Pancreas (tissue), 10 donors: ENCODE results near the gene MPO. TPM values are rescaled to one million over a fixed set of nuclear protein-coding genes. Genes with fewer than 3 reads are reported as not detected.
A peak's percentile ranks its signal among the peaks of the same experiment; 100 is the strongest.

Experiments used
- ATAC-seq, 4 donors: fragments of 200-7000 bp; cut with Tn5 transposase; one replicate each; pipeline versions ENCODE4 v1.8.0 to v1.9.1; 2020; ENCODE audit warnings: mild to moderate bottlenecking in 4 of 4, moderate library complexity in 4 of 4
- DNase-seq, 6 donors: peaks; one replicate each; pipeline ENCODE4 v3.0.0-alpha.2; 2020
- FAIRE-seq: peaks from 2 replicates; lab custom pipeline; 2012; peaks lifted over from hg19 to GRCh38; lab: Jason Lieb, UNC
- H3K27ac ChIP-seq, 4 donors: fragments of 200-600 bp; sonication (generic); 1 replicate in 3 of 4; 2 replicates in 1 of 4; pipeline versions ENCODE4 v1.5.0 to v1.8.0; 2020
- H3K27me3 ChIP-seq, 4 donors: fragments of 200-600 bp; one replicate each; pipeline ENCODE4 v1.8.0; 2021
- H3K36me3 ChIP-seq, 3 donors: fragments of 200-600 bp; sonication (generic) in 1 of 3; one replicate each; pipeline versions ENCODE4 v1.5.0 to v1.8.0; 2020 to 2021
- H3K4me1 ChIP-seq, 3 donors: fragments of 200-600 bp; one replicate each; pipeline ENCODE4 v1.8.0; 2021
- H3K4me3 ChIP-seq, 4 donors: fragments of 200-600 bp; sonication (generic) in 2 of 4; one replicate each; pipeline versions ENCODE4 v1.5.0 to v1.8.0; 2020 to 2021
- H3K9me3 ChIP-seq, 4 donors: fragments of 200-600 bp; one replicate each; pipeline ENCODE4 v1.8.0; 2021
- WGBS, 2 donors: extraction: QIAGEN DNeasy Blood & Tissue Kit; methylation state at CpG; one replicate each; pipeline ENCODE4 v1.1.7; 2013; 5-methylcytosine and 5-hydroxymethylcytosine counted together
- intact Hi-C, 3 donors: fragments of 100-400 bp; cut with DNase I; formaldehyde crosslinking; loops; one replicate each; pipeline versions ENCODE4 v1.11.1 to v1.14.2; 2022
- polyA plus RNA-seq, 2 donors: library from polyadenylated mRNA; stranded (reverse); fragments of 200-250 nt; gene quantifications; one replicate each; pipeline ENCODE4 v1.2.3, GENCODE V29; 2013
- total RNA-seq, 6 donors: library from RNA; stranded (reverse); fragmentation: NEBNext Ultra II Directional in 4 of 6; extraction: Animal tissue kit (Norgen Biotek cat#: 25700) in 4 of 6; gene quantifications; one replicate each; pipeline versions ENCODE4 v1.2.1 to v1.2.4, GENCODE V29; 2021 to 2023
- TF ChIP-seq, protein P1 (sequence below), 4 donors: fragments of 200-600 bp; sonication (generic) in 3 of 4; IDR thresholded peaks; one replicate each; pipeline versions ENCODE4 v1.5.0 to v1.8.0; 2021; ENCODE audit warnings: antibody characterized with exemption in 4 of 4
- donor health status: healthy with polysubstance abuse.
- donor health status: DM: no; HTN: no; CAD: no; lungs with moderate emphysema.
- donor health status: DM: no; HTN: no; CAD: no.
- donor health status: control.
- donor health status: control.
- donor health status: Bipolar disorder and iron deficiency.
- donor health status: DM: yes; HTN: yes; CAD: no.
- donor health status: DM: no; HTN: no; CAD: no.
- donor health status: DM: no; HTN: no; CAD: no.
- donor health status: DM: yes; HTN: yes; CAD: no.

Gene MPO
- total and polyA plus RNA-seq, 8 donors = 0.03 to 0.28 (median 0.09) TPM; not detected in 1

DNA sequence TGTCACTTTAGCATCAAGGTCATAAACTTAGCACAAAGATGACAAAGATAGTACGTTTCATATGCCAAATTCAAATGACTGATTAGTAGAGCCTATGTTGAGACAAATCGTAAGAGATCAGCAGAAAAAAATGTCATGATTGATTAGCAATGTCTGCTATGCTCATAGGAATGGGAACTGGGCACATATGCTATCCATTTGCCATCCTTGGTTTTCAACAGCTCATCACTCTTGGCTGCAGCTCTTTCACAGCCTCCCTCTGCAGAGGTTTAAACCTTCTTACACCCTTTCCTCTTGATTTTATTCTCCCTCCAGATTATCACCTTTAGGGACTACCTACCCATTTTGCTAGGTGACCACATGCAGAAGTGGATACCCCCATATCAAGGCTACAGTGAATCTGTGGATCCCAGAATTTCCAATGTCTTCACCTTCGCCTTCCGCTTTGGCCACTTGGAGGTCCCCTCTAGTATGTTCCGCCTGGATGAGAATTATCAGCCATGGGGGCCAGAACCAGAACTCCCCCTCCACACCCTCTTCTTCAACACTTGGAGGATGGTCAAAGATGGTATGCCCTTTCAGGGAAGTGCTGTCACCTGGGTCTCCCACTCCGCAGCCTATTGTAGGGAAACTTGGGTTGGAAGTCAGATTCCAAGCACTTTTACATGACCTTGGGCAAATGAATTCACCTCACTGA lies 16.2 kb downstream of the MPO start:
- H3K9me3 ChIP-seq = no peaks in the 10 kb centered on the region
- H3K27me3 ChIP-seq = no peaks in the 10 kb centered on the region
- H3K36me3 ChIP-seq = no peaks in the 10 kb centered on the region
- TF ChIP-seq, protein P1, sequence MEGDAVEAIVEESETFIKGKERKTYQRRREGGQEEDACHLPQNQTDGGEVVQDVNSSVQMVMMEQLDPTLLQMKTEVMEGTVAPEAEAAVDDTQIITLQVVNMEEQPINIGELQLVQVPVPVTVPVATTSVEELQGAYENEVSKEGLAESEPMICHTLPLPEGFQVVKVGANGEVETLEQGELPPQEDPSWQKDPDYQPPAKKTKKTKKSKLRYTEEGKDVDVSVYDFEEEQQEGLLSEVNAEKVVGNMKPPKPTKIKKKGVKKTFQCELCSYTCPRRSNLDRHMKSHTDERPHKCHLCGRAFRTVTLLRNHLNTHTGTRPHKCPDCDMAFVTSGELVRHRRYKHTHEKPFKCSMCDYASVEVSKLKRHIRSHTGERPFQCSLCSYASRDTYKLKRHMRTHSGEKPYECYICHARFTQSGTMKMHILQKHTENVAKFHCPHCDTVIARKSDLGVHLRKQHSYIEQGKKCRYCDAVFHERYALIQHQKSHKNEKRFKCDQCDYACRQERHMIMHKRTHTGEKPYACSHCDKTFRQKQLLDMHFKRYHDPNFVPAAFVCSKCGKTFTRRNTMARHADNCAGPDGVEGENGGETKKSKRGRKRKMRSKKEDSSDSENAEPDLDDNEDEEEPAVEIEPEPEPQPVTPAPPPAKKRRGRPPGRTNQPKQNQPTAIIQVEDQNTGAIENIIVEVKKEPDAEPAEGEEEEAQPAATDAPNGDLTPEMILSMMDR (IDR thresholded peaks at IDR 0.05) = no peak
- H3K27ac ChIP-seq = no peak overlapping the region
- intact Hi-C loops = no loop called here
- FAIRE-seq = no peak
- no peak for DNase-seq
- ATAC-seq = no peak
- H3K4me1 ChIP-seq = no peaks in the 10 kb centered on the region
- WGBS, 2 donors = 59 to 70% methylated on average over 6 of the region's 6 CpGs
- H3K4me3 ChIP-seq = no peak overlapping the region

DNA sequence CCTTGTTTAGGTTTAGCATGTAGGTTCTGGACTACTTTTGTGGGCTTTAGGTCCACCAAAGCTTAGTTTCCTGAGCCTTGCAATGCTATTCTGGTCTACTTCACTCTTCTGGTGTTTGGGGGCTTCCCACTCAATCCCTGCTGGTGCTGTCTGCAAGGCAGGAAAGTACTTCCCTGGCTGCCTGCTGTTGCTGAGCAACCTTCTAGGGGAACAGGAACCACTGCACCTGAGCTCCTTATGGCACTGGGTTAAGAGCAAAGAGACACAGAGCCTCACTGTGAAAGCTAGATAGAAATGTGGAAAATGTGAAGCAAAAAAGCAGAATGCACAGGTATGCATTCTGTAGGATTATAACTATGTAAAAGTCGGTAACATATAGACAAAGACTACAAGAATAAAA lies 17.0 kb downstream of the MPO start:
- no peaks in the 10 kb centered on the region for H3K27me3 ChIP-seq
- peak in 2 of 4 donors; percentile 70 to 77 for ATAC-seq
- DNase-seq = no peak
- no peaks in the 10 kb centered on the region for H3K36me3 ChIP-seq
- H3K4me3 ChIP-seq = no peak overlapping the region
- FAIRE-seq = no peak
- WGBS, 2 donors = 31 to 58% methylated on average over 1 of the region's 1 CpG
- H3K27ac ChIP-seq = no peak overlapping the region
- no peaks in the 10 kb centered on the region for H3K9me3 ChIP-seq
- H3K4me1 ChIP-seq = no peaks in the 10 kb centered on the region
- TF ChIP-seq, protein P1 (IDR thresholded peaks at IDR 0.05) = no peak
- intact Hi-C loops = no loop called here

DNA sequence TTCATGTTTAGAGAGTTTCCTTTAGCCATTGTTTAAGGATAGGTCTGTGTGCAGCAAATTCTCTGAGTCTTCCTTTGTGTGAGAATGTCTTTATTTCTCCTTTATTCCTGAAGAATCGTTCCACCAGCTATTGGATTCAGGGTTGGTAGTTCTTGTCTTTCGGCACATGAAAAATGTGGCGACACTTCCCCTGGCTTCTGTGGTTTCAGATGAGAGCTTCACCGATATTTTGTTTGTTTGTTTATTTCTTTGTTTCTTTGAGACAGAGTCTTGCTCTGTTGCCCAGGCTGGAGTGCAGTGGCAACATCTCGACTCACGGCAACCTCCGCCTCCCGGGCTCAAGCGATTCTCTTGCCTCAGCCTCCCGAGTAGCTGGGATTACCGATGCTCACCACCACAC lies 18.6 kb downstream of the MPO start:
- DNase-seq (no peak), FAIRE-seq (no peak), ATAC-seq (no peak)
- WGBS, 2 donors = 82 to 88% methylated on average over 11 of the region's 11 CpGs
- H3K27ac ChIP-seq = no peak overlapping the region
- H3K36me3 ChIP-seq = no peaks in the 10 kb centered on the region
- TF ChIP-seq, protein P1 (IDR thresholded peaks at IDR 0.05) = no peak
- intact Hi-C loops = no loop called here
- H3K27me3 ChIP-seq = no peaks in the 10 kb centered on the region
- no peaks in the 10 kb centered on the region for H3K9me3 ChIP-seq
- H3K4me1 ChIP-seq = no peaks in the 10 kb centered on the region
- H3K4me3 ChIP-seq = no peak overlapping the region

DNA sequence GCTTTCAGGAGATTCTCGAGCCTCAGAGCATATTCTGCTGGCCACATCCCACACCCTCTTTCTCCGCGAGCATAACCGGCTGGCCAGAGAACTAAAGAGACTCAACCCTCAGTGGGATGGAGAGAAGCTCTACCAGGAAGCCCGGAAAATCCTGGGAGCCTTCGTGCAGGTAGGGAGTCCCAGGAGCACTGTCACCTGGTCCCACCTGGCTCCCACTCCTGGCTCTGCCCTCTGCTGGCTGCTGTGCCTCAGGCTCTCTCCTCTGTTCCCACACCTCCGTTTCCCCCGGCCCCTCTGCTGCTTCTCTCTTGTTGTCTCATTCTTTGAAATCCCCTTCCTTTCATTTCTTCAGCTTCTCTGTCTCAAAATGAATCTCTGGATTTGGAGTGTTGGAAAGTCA lies 25.9 kb downstream of the MPO start:
- Histone ChIP-seq H3K27ac (no peak overlapping the region), H3K9me3 (no peaks in the 10 kb centered on the region), H3K27me3 (no peaks in the 10 kb centered on the region), H3K36me3 (no peaks in the 10 kb centered on the region), H3K4me1 (no peaks in the 10 kb centered on the region), H3K4me3 (no peak overlapping the region)
- WGBS, 2 donors = 14 to 17% methylated on average over 8 of the region's 8 CpGs
- TF ChIP-seq, protein P1 (IDR thresholded peaks at IDR 0.05) = no peak
- peak in 2 of 4 donors; percentile 39 to 51 for ATAC-seq
- intact Hi-C loops = no loop called here
- FAIRE-seq = no peak
- no peak for DNase-seq

DNA sequence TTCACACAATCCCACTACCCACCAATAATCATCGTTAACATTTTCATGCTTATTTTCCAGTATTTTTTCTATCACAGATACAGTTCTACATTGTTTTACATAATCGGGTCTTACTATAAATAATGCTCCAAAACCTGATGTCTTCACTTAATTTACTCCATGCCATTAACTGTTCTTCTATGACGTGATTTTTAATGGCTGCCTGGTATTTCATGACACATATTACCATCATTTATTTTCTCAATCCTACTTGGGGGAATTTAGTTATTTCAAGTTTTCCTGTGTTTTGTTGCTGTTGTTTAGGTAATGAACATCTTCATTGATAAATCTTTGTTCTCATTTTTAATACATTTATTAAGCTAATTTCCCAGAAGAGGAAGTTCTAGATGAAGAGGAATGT lies 27.7 kb downstream of the MPO start:
- H3K4me3 ChIP-seq = no peak overlapping the region
- no peaks in the 10 kb centered on the region for H3K27me3 ChIP-seq
- intact Hi-C loops = no loop called here
- TF ChIP-seq, protein P1 (IDR thresholded peaks at IDR 0.05) = no peak
- no peaks in the 10 kb centered on the region for H3K36me3 ChIP-seq
- WGBS, 2 donors = 63 to 82% methylated on average over 3 of the region's 3 CpGs
- no peak overlapping the region for H3K27ac ChIP-seq
- H3K9me3 ChIP-seq = no peaks in the 10 kb centered on the region
- FAIRE-seq (no peak), DNase-seq (no peak), ATAC-seq (no peak)
- H3K4me1 ChIP-seq = no peaks in the 10 kb centered on the region
